Lower lobe of right lung (tissue), 2 donors: ENCODE data around the gene WDR62. TPM values are rescaled to one million over a fixed set of nuclear protein-coding genes. Genes with fewer than 3 reads are reported as not detected.

Source experiments
- ATAC-seq, 2 donors: fragments of 200-7000 bp; cut with Tn5 transposase; one replicate each; pipeline ENCODE4 v1.9.1; 2020 to 2022; ENCODE audit warnings: mild to moderate bottlenecking in 2 of 2, moderate library complexity in 2 of 2
- DNase-seq: peaks from one replicate; pipeline ENCODE4 v3.0.0-alpha.2; 2020
- H3K27ac ChIP-seq: fragments of 200-600 bp; one replicate; pipeline ENCODE4 v1.8.0; 2022
- H3K27me3 ChIP-seq: fragments of 200-600 bp; one replicate; pipeline ENCODE4 v1.8.0; 2022; ENCODE audit warnings: low read depth
- H3K36me3 ChIP-seq: fragments of 200-600 bp; one replicate; pipeline ENCODE4 v1.8.0; 2022; ENCODE audit warnings: mild to moderate bottlenecking
- H3K4me1 ChIP-seq: fragments of 200-600 bp; one replicate; pipeline ENCODE4 v1.8.0; 2022
- H3K4me3 ChIP-seq: fragments of 200-600 bp; one replicate; pipeline ENCODE4 v1.8.0; 2022; ENCODE audit warnings: mild to moderate bottlenecking
- H3K9me3 ChIP-seq: fragments of 200-600 bp; one replicate; pipeline ENCODE4 v1.8.0; 2022
- intact Hi-C: fragments of 100-400 bp; cut with DNase I; formaldehyde crosslinking; loops from one replicate; pipeline ENCODE4 v1.11.0; 2022
- total RNA-seq: library from RNA; stranded (reverse); fragmentation: NEBNext Ultra II Directional; extraction: Animal tissue kit (Norgen Biotek cat#: 25700); gene quantifications from one replicate; pipeline ENCODE4 v1.2.1, GENCODE V29; 2021
- TF ChIP-seq, protein P1 (sequence below): fragments of 200-600 bp; IDR thresholded peaks from one replicate; pipeline ENCODE4 v1.8.0; 2022; ENCODE audit warnings: antibody characterized with exemption, mild to moderate bottlenecking
- donor health status: DM: no; HTN: yes; CAD: no; lungs with severe emphysema.

WDR62 gene
- total RNA-seq, 1 donor from 2014 or later: 1.3 TPM

DNA sequence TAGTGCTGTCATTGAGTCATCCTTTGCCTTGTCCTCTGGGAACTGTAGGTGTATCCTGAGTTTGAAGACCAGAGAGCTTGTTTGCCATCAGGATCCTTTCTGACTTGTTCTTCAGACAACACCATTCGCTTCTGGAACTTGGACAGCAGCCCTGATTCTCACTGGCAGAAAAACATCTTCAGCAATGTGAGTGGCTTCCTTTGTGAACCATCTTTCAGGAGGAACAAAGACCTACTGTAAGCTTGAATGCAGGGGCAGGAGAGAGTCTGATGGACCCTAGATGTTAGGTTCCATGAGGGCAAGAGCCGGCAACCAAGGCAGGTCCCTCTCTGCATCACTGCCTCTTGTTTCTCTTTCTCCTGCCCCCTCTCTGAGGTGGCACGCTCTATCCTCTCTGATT is 26.7 kb downstream of the WDR62 start:
- no peaks in the 10 kb centered on the region for H3K36me3 ChIP-seq
- no peak for ATAC-seq
- no peaks in the 10 kb centered on the region for H3K4me1 ChIP-seq
- H3K9me3 ChIP-seq: no peaks in the 10 kb centered on the region
- H3K4me3 ChIP-seq: no peak overlapping the region
- H3K27ac ChIP-seq: no peak overlapping the region
- intact Hi-C loops: no loop called here
- H3K27me3 ChIP-seq: no peaks in the 10 kb centered on the region
- DNase-seq: no peak
- TF ChIP-seq, protein P1, sequence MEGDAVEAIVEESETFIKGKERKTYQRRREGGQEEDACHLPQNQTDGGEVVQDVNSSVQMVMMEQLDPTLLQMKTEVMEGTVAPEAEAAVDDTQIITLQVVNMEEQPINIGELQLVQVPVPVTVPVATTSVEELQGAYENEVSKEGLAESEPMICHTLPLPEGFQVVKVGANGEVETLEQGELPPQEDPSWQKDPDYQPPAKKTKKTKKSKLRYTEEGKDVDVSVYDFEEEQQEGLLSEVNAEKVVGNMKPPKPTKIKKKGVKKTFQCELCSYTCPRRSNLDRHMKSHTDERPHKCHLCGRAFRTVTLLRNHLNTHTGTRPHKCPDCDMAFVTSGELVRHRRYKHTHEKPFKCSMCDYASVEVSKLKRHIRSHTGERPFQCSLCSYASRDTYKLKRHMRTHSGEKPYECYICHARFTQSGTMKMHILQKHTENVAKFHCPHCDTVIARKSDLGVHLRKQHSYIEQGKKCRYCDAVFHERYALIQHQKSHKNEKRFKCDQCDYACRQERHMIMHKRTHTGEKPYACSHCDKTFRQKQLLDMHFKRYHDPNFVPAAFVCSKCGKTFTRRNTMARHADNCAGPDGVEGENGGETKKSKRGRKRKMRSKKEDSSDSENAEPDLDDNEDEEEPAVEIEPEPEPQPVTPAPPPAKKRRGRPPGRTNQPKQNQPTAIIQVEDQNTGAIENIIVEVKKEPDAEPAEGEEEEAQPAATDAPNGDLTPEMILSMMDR: no peak

DNA sequence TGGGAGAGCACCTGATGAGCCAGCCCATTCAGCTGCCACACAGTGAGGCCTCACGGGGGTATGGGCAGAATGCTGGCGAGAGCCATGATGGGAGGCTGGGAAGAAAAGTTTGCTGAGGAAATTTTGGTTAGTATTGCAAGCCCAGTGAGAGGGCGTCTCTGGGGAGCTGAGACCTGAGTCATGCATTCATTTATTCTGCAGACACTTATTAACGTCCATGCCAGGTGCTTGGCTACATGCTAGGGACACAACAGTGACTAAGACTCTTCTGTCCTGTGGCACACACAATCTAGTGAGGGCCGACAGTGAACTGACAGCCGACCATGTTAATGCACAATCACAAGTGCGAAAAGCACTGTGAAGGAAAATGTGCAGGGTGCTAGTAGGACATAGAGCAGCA is 27.2 kb downstream of the WDR62 start:
- Histone ChIP-seq H3K4me1 (no peaks in the 10 kb centered on the region), H3K27me3 (no peaks in the 10 kb centered on the region), H3K27ac (no peak overlapping the region), H3K36me3 (no peaks in the 10 kb centered on the region), H3K4me3 (no peak overlapping the region), H3K9me3 (no peaks in the 10 kb centered on the region)
- ATAC-seq (no peak), DNase-seq (no peak)
- TF ChIP-seq, protein P1: no peak
- intact Hi-C loops: no loop called here

DNA sequence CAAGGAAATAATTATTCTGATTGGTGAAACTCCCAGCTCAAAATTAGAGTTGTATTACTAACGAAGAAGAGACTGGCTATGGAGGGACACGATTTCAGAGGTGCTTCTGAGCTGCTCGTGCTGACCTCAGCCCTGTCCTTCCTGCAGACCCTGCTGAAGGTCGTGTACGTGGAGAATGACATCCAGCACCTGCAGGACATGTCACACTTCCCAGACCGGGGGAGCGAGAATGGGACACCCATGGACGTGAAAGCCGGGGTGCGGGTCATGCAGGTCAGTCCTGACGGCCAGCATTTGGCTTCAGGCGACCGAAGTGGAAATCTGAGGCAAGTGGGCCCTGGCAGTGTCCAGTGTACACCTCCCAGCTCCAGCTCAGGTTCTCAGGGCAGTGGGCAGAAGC is 28.2 kb downstream of the WDR62 start:
- no peaks in the 10 kb centered on the region for H3K36me3 ChIP-seq
- ATAC-seq: no peak
- H3K9me3 ChIP-seq: no peaks in the 10 kb centered on the region
- no peaks in the 10 kb centered on the region for H3K4me1 ChIP-seq
- H3K27ac ChIP-seq: no peak overlapping the region
- intact Hi-C loops: no loop called here
- H3K27me3 ChIP-seq: no peaks in the 10 kb centered on the region
- no peak overlapping the region for H3K4me3 ChIP-seq
- no peak for DNase-seq
- TF ChIP-seq, protein P1: no peak

DNA sequence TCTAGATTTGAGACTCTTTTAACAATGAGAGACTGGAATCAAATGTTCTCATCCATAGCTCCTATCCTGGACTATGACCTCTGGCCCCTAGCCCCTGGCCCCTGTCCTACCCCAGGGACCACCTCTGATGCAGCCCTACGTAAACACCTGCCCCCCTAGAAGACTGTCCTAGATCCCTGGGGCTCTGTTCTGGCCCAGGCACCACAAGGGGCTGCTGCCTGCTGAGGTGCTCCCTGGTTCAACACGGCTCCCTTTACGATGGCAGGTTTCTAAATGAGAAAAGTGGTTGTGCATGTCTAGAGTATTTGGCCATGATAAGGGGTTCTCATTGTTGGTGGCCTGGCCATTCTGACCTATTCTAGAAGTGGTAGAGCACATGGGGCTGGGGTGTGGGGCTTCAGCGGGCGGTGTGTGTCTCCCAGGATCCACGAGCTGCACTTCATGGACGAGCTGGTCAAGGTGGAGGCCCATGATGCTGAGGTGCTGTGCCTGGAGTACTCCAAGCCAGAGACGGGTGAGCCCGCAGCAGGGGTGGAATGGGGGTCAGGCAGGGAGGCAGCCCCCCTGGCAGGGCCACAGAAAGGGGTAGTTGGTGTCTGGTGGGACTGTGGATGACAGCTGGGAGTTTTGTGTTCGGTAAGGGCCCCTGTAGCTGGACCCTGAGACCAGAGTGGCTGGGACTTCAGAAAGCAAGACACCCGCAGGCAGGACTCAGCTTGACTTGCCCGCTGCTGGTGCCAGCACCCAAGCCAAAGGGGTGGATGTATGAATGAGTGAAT is 29.7 kb downstream of the WDR62 start:
- H3K27me3 ChIP-seq: no peaks in the 10 kb centered on the region
- no peaks in the 10 kb centered on the region for H3K9me3 ChIP-seq
- TF ChIP-seq, protein P1: no peak
- intact Hi-C loops: no loop called here
- H3K36me3 ChIP-seq: no peaks in the 10 kb centered on the region
- no peak for DNase-seq
- no peak for ATAC-seq
- no peaks in the 10 kb centered on the region for H3K4me1 ChIP-seq
- no peak overlapping the region for H3K4me3 ChIP-seq
- H3K27ac ChIP-seq: no peak overlapping the region

DNA sequence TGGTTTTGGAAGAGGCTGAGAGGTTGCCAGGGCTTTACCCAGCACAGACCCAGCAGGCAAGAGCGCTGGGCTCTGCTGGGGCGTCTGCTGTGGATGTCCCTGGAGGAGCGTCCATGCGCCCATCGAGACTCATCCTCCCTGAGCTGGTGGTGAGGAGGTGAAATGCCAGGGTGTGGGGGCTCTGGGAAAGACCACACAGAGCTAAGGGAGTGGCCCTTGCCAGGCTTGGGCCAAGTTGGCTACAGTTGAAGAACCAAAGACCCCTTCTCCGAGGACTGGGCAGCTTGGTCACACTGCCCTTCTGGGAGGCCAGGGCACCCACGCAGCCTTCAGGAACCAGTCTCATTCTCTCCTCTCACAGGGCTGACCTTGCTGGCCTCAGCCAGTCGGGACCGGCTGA is 31.6 kb downstream of the WDR62 start:
- Histone ChIP-seq H3K27ac (no peak overlapping the region), H3K4me1 (no peaks in the 10 kb centered on the region), H3K36me3 (no peaks in the 10 kb centered on the region), H3K27me3 (no peaks in the 10 kb centered on the region), H3K9me3 (no peaks in the 10 kb centered on the region), H3K4me3 (no peak overlapping the region)
- intact Hi-C loops: no loop called here
- ATAC-seq: no peak
- TF ChIP-seq, protein P1: no peak
- no peak for DNase-seq
